Keratinocyte (primary cell): Measurements from ENCODE around the gene JPT2.

Source experiments
- CTCF ChIP-seq, 3 experiments: IDR thresholded peaks in 1 of 3; conservative IDR thresholded peaks in 1 of 3; optimal IDR thresholded peaks in 1 of 3; 2 replicates in 2 of 3; 3 replicates in 1 of 3; pipeline versions ENCODE3 to v1.5.1; 2011; ENCODE audit warnings: low read length in 3 of 3, mild to moderate bottlenecking in 3 of 3, moderate library complexity in 2 of 3, control low read depth in 1 of 3, inconsistent platforms in 1 of 3; ENCODE audit not compliant: insufficient read depth in 2 of 3; ENCODE audit errors: extremely low read depth in 1 of 3
- EZH2 ChIP-seq: IDR thresholded peaks from one replicate; pipeline ENCODE4 v1.6.1; 2012; ENCODE audit warnings: inconsistent platforms, mild to moderate bottlenecking, low read length, moderate library complexity

- TF ChIP-seq CTCF (optimal IDR thresholded peaks at IDR 0.05 in 1 of 3, IDR thresholded peaks at IDR 0.05 in 1 of 3, conservative IDR thresholded peaks at IDR 0.05 in 1 of 3; ENCODE audit: extremely low read depth in 1 of 3, insufficient read depth in 2 of 3, low read length in 3 of 3) (no peak), EZH2 (no peak)
These were observed 47.4 kb upstream of the JPT2 start for GRCh38 chr16:1630450-1631213.
